ENCODE results near the gene NDUFA11. TPM values are rescaled to one million over a fixed set of nuclear protein-coding genes. Genes with fewer than 3 reads are reported as not detected.
A peak's percentile ranks its signal among the peaks of the same experiment; 100 is the strongest.

Gene NDUFA11
- total RNA-seq, 2 experiments from 2014 or later = 280 to 293 TPM

DNA sequence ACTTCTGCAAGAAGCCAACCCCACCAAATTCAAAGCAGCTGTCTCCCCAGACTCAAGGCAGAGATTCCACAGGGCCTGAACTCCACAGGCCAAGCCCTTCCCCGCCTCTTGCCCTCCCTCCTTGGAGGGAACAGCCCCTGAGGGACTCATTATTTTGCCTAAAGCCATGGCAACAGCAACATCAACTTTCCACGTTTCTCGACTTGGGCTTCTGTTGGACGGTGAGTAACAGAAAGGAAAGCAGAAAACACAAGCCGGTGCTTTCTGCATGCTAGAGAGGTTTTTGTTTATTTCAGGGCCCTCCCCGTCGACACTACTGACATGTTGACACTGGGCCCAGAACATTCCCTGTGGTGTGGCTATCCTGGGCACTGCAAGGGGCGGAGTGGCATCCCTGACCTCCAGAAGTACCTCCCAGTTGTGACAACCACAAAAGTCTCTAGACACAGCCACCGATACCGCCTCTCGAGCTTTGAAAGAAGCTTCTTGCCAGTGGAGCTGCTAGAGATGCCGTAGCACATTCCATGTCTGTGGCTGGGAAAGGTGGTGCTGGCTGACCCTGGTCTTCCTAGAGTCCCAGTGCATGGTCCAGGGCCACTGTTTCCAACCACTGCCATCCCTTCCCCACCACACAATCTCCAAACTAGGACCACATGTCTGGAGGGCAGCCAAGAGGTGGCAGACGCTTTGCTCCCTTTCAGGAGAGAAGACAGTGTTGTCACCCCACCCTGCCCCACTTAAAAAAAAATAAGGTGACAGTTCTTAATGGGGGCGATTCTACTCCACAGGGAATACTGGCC is 23.3 kb upstream of the NDUFA11 start:
- DNase-seq (ENCODE audit: low spot score) = no peak
- TF ChIP-seq EZH2phosphoT487 (IDR thresholded peaks at IDR 0.05; ENCODE audit: borderline replicate concordance, low read depth, low read length) = no peak
- TF ChIP-seq, protein P1, sequence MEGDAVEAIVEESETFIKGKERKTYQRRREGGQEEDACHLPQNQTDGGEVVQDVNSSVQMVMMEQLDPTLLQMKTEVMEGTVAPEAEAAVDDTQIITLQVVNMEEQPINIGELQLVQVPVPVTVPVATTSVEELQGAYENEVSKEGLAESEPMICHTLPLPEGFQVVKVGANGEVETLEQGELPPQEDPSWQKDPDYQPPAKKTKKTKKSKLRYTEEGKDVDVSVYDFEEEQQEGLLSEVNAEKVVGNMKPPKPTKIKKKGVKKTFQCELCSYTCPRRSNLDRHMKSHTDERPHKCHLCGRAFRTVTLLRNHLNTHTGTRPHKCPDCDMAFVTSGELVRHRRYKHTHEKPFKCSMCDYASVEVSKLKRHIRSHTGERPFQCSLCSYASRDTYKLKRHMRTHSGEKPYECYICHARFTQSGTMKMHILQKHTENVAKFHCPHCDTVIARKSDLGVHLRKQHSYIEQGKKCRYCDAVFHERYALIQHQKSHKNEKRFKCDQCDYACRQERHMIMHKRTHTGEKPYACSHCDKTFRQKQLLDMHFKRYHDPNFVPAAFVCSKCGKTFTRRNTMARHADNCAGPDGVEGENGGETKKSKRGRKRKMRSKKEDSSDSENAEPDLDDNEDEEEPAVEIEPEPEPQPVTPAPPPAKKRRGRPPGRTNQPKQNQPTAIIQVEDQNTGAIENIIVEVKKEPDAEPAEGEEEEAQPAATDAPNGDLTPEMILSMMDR (conservative IDR thresholded peaks at IDR 0.05; ENCODE audit: low read length) = no peak

DNA sequence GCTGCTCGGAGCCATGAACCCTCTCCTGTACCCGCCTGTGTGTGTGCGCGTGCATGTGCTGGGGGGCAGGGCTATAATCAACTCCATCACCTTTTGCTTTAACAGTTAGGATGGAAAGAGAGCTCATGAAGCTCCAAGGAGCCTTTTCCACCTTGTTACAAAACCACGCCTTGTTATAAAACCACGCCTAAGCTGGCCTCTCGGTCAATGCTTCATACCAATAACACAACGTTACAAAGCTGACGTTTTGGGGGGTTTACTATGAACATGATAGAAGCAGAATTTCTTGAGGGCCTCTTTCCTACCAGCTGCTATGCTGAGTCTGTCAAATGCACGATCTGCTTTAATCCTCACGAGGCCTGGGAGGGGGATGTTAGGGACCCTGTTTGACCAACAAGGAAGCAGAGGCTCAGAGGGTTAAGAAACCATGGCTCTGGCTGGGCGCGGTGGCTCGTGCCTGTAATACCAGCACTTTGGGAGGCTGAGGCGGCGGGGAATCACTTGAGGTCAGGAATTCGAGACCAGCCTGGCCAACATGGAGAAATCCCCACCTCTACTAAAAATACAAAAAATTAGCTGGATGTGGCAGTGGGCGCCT is 22.3 kb upstream of the NDUFA11 start:
- H3K27ac ChIP-seq (ENCODE audit: low read depth, low read length, poor library complexity, severe bottlenecking) = no peak overlapping the region
- ChIA-PET CTCF (ENCODE audit: unreplicated experiment) (no interaction called here), POLR2A (no interaction called here)
- no peaks in the 10 kb centered on the region for H3K9me3 ChIP-seq (ENCODE audit: low read length)
- H2AFZ ChIP-seq (ENCODE audit: low read length) = no peak overlapping the region
- no peaks in the 10 kb centered on the region for H4K20me1 ChIP-seq (ENCODE audit: insufficient read depth, low read length)
- peaks cover 99% of the 10 kb centered on the region for H3K36me3 ChIP-seq (ENCODE audit: insufficient read depth, low read length)
- no peaks in the 10 kb centered on the region for H3K79me2 ChIP-seq (ENCODE audit: insufficient read depth, low read depth, low read length)
- no TSS peak for BruUV-seq (replicated peaks)
- no peak overlapping the region for H3K4me3 ChIP-seq (ENCODE audit: low read depth, low read length, poor library complexity, severe bottlenecking)
- no peaks in the 10 kb centered on the region for H3K9me2 ChIP-seq (ENCODE audit: insufficient read depth, low read length)
- intact Hi-C loops (cut with micrococcal nuclease; ENCODE audit: unreplicated experiment) = no loop called here
- no peak for DNase-seq (ENCODE audit: low spot score)
- TF ChIP-seq EZH2phosphoT487 (IDR thresholded peaks at IDR 0.05; ENCODE audit: borderline replicate concordance, low read depth, low read length) = no peak
- TF ChIP-seq, protein P1 (conservative IDR thresholded peaks at IDR 0.05; ENCODE audit: low read length) = no peak
- H3K4me2 ChIP-seq (ENCODE audit: low read length) = no peak overlapping the region
- H3K4me1 ChIP-seq (ENCODE audit: insufficient read depth, low read length, poor library complexity, severe bottlenecking) = peaks cover 14% of the 10 kb centered on the region

More for the DNA sequence above, 23.3 kb upstream of the NDUFA11 start:
- ChIA-PET CTCF (ENCODE audit: unreplicated experiment) (no interaction called here), POLR2A (no interaction called here)
- no TSS peak for BruUV-seq (replicated peaks)
- Histone ChIP-seq H3K9me2 (ENCODE audit: insufficient read depth, low read length) (no peaks in the 10 kb centered on the region), H2AFZ (ENCODE audit: low read length) (no peak overlapping the region), H3K9me3 (ENCODE audit: low read length) (no peaks in the 10 kb centered on the region), H3K4me1 (ENCODE audit: insufficient read depth, low read length, poor library complexity, severe bottlenecking) (peaks cover 14% of the 10 kb centered on the region), H3K36me3 (ENCODE audit: insufficient read depth, low read length) (peaks cover 97% of the 10 kb centered on the region), H3K27ac (ENCODE audit: low read depth, low read length, poor library complexity, severe bottlenecking) (peak overlapping the region; percentile 12), H3K4me3 (ENCODE audit: low read depth, low read length, poor library complexity, severe bottlenecking) (no peak overlapping the region), H3K79me2 (ENCODE audit: insufficient read depth, low read depth, low read length) (no peaks in the 10 kb centered on the region), H3K4me2 (ENCODE audit: low read length) (no peak overlapping the region), H4K20me1 (ENCODE audit: insufficient read depth, low read length) (no peaks in the 10 kb centered on the region)
- intact Hi-C loops (cut with micrococcal nuclease; ENCODE audit: unreplicated experiment) = no loop called here

DNA sequence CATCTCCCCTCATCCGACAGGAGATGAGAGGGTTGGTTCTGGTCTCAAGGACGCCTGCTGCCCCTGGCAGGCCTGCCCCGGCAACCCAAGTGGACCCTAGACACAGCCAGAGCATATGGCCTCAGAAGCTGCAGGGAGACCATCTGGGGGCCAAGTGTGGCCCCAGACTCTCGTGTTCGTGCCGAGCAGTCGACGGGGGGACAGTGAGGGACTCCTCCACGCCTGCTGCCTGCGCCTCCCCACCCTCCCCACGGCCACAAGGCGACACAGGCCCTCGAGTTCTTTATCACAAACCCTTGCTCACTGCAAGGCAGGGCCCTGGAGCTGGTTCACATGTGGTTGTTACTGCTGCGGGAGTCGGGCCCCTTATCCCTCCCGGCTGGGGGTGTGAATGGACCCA is 19.8 kb upstream of the NDUFA11 start:
- no peaks in the 10 kb centered on the region for H3K9me3 ChIP-seq (ENCODE audit: low read length)
- H2AFZ ChIP-seq (ENCODE audit: low read length) = no peak overlapping the region
- POLR2A ChIA-PET = interaction anchor here (0.5 kb wide), 1 partner anchor 102 kb away, joined by 3 read pairs; no protein-coding TSS in a partner anchor
- no peak overlapping the region for H3K4me3 ChIP-seq (ENCODE audit: low read depth, low read length, poor library complexity, severe bottlenecking)
- H3K36me3 ChIP-seq (ENCODE audit: insufficient read depth, low read length) = peaks cover 96% of the 10 kb centered on the region
- DNase-seq (ENCODE audit: low spot score) = no peak
- intact Hi-C loops (cut with micrococcal nuclease; ENCODE audit: unreplicated experiment) = no loop called here
- no peak for TF ChIP-seq EZH2phosphoT487 (IDR thresholded peaks at IDR 0.05; ENCODE audit: borderline replicate concordance, low read depth, low read length)
- TF ChIP-seq, protein P1 (conservative IDR thresholded peaks at IDR 0.05; ENCODE audit: low read length) = no peak
- no peaks in the 10 kb centered on the region for H3K9me2 ChIP-seq (ENCODE audit: insufficient read depth, low read length)
- no peak overlapping the region for H3K27ac ChIP-seq (ENCODE audit: low read depth, low read length, poor library complexity, severe bottlenecking)
- no TSS peak for BruUV-seq (replicated peaks)
- H3K79me2 ChIP-seq (ENCODE audit: insufficient read depth, low read depth, low read length) = no peaks in the 10 kb centered on the region
- no peaks in the 10 kb centered on the region; the same call in 1 of the 2 replicates for H4K20me1 ChIP-seq (ENCODE audit: insufficient read depth, low read length)
- H3K4me1 ChIP-seq (ENCODE audit: insufficient read depth, low read length, poor library complexity, severe bottlenecking) = peaks cover 12% of the 10 kb centered on the region
- CTCF ChIA-PET (ENCODE audit: unreplicated experiment) = no interaction called here
- no peak overlapping the region for H3K4me2 ChIP-seq (ENCODE audit: low read length)

Data from OCI-LY7 (cell line).